ENCODE results near the gene CHRNG. TPM values are rescaled to one million over a fixed set of nuclear protein-coding genes. Genes with fewer than 3 reads are reported as not detected.
"Not testable (repeated sequence)": the region's sequence is repeated elsewhere in the genome, so short reads cannot be mapped to it uniquely, and the experiment has no call there.

Gene CHRNG
- polyA plus RNA-seq, 3 donors = 0.87 to 1.9 (median 1.4) TPM

GRCh38 chr2:232527905-232528470 lies 11.5 kb upstream of the CHRNG start:
- DNase-seq = no peak

- no peak for DNase-seq
Measured at GRCh38 chr2:232528746-232529460, 10.6 kb upstream of the CHRNG start.

- DNase-seq = no peak
Measured at GRCh38 chr2:232529806-232530547, 9.5 kb upstream of the CHRNG start.

- DNase-seq = no peak
Measured at GRCh38 chr2:232530626-232531260, 8.7 kb upstream of the CHRNG start.

- DNase-seq = no peak
Measured at GRCh38 chr2:232532419-232532818, 7.1 kb upstream of the CHRNG start.

- DNase-seq = not testable (repeated sequence)
Measured at GRCh38 chr2:232532821-232533220, 6.7 kb upstream of the CHRNG start.

- DNase-seq = no peak
Measured at GRCh38 chr2:232533944-232534710, 5.4 kb upstream of the CHRNG start.

- DNase-seq = no peak
Measured at GRCh38 chr2:232534940-232535651, 4.4 kb upstream of the CHRNG start.

- DNase-seq = no peak
Measured at GRCh38 chr2:232535761-232536530, 3.5 kb upstream of the CHRNG start.

- DNase-seq = no peak
Measured at GRCh38 chr2:232537079-232537478, 2.4 kb upstream of the CHRNG start.

GRCh38 chr2:232537499-232537898 lies 2.0 kb upstream of the CHRNG start:
- no peak for DNase-seq

GRCh38 chr2:232538671-232539070 lies 821 bp upstream of the CHRNG start:
- DNase-seq = no peak

GRCh38 chr2:232540441-232541041 lies 1.0 kb downstream of the CHRNG start:
- DNase-seq = no peak

- no peak for DNase-seq
Measured at GRCh38 chr2:232541195-232541960, 1.9 kb downstream of the CHRNG start.

- no peak for DNase-seq
Measured at GRCh38 chr2:232541961-232542714, 2.6 kb downstream of the CHRNG start.

- no peak for DNase-seq
Measured at GRCh38 chr2:232542715-232543467, 3.4 kb downstream of the CHRNG start.

GRCh38 chr2:232543491-232543890 lies 4.0 kb downstream of the CHRNG start:
- DNase-seq = no peak
